GM12892 (cell line): ENCODE measurements around the gene HAVCR1.
"Not testable (repeated sequence)": the region's sequence is repeated elsewhere in the genome, so short reads cannot be mapped to it uniquely, and the experiment has no call there.

Source experiments
- DNase-seq: peaks from one replicate; pipeline ENCODE4 v3.0.0; 2011; ENCODE audit not compliant: insufficient read length
- FAIRE-seq: peaks from 2 replicates; lab custom pipeline; 2011; peaks lifted over from hg19 to GRCh38; lab: Jason Lieb, UNC
- POLR2A ChIP-seq: IDR thresholded peaks from 2 replicates; pipeline ENCODE4 v1.6.1; 2011; ENCODE audit warnings: low read depth, low read length, control low read depth
- POLR2AphosphoS5 ChIP-seq: IDR thresholded peaks from 2 replicates; pipeline ENCODE4 v1.6.1; 2011; ENCODE audit warnings: low read depth, low read length, control low read depth
- TAF1 ChIP-seq: IDR thresholded peaks from 2 replicates; pipeline ENCODE4 v1.6.1; 2011; ENCODE audit warnings: low read depth, mild to moderate bottlenecking, control low read depth, low read length, borderline replicate concordance

HAVCR1 gene

DNA sequence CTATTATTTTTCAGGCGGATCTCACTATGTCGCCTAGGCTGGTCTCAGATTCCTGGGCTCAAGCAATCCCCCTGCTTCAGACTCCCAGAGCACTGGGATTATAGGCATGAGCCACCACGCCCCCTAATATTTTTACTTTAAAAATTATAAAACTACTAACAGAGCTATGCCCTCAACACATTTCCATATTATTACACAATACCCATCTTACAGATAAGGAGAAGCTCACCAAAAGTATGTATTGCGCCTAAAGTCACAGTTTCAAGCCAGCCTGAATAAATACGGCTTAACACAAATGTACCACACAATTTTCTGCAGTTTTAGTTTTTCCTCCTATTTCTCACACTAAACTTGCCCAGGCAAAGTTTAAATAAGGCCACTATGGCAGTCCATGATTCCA, 9.9 kb upstream of the HAVCR1 start:
- FAIRE-seq (no peak), DNase-seq (no peak)
- TF ChIP-seq POLR2AphosphoS5 (no peak), POLR2A (no peak), TAF1 (no peak)

GRCh38 chr5:157068339-157068738, 9.4 kb upstream of the HAVCR1 start:
- no peak for FAIRE-seq
- no peak for TF ChIP-seq POLR2A
- no peak for TF ChIP-seq POLR2AphosphoS5
- TF ChIP-seq TAF1: no peak
- DNase-seq: no peak

DNA sequence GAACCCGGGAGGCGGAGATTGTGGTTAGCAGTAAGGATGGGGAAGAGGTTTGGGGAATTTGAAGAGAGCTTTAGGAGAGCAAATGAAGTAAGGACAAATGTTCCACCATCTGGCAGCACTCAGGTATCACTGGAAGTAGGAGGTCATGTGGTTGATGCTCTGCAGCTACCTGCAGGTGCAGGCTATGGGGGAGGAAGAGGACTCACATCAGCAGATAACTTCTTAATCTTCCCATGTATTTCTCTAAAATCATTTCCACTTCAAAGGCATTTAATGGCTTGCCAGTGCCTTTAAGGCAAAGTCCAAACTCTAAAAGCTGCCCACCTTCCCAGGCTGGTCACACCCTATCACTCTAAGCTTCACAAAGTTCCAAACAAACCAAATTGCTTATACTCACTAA, 8.1 kb upstream of the HAVCR1 start:
- FAIRE-seq: no peak
- TF ChIP-seq POLR2A (no peak), TAF1 (no peak), POLR2AphosphoS5 (no peak)
- DNase-seq: no peak

- no peak for TF ChIP-seq POLR2A
- no peak for TF ChIP-seq POLR2AphosphoS5
- no peak for TF ChIP-seq TAF1
- FAIRE-seq (no peak), DNase-seq (no peak)
Observed at GRCh38 chr5:157066080-157066479, 7.2 kb upstream of the HAVCR1 start.

DNA sequence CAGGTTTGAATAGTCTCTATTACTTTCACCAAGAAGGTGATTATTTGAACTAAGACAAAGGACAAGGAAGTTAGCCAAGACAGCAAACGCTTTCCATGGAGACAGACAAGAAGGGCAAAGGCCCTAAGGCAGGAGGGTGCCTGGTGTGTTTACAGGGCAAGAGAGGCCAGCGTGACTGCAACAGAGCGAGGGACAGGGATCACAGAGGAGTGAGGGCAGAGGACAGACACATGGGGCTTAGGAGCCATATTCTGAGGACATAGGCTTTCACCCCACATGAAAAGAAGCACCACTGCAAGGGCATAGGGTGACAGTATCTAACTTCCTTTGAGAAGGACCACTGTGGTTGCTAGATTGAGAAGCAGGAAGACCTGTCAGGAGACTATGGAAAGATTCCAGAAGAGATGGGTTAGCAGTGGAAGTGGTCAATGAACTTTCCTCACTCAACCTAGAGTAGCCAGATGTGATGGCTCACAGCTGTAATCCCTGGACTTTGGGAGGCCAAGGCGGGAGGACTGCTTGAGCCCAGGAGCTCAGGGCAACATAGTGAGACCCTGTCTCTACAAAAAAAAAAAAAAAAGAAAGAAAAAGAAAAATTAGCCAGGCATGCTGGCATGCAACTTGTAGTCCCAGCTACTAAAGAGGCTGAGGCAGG, 5.0 kb upstream of the HAVCR1 start:
- DNase-seq (no peak), FAIRE-seq (no peak)
- TF ChIP-seq POLR2A (no peak), TAF1 (no peak), POLR2AphosphoS5 (no peak)

DNA sequence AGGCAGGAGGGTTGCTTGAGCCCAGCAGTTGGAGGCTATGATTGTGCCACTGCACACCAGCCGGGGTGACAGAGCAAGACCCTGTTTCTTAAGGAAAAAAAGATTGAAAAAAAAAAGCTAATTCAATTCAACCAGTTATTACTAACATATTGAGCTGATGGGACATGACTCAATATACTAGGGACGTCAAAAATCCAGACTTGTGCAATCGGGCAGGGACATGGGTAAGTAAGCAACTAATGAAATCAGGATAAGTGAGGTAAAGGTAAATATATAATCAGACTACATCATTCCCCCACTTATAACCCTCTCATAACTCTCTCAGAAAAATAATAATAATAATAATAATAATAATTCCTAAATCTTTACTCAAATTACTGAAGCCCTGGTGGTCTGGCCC, 975 bp upstream of the HAVCR1 start:
- FAIRE-seq: no peak
- TF ChIP-seq POLR2A: no peak
- no peak for TF ChIP-seq POLR2AphosphoS5
- TF ChIP-seq TAF1: no peak
- no peak for DNase-seq

- no peak for DNase-seq
Observed at GRCh38 chr5:157057459-157058370, 1.2 kb downstream of the HAVCR1 start.

DNA sequence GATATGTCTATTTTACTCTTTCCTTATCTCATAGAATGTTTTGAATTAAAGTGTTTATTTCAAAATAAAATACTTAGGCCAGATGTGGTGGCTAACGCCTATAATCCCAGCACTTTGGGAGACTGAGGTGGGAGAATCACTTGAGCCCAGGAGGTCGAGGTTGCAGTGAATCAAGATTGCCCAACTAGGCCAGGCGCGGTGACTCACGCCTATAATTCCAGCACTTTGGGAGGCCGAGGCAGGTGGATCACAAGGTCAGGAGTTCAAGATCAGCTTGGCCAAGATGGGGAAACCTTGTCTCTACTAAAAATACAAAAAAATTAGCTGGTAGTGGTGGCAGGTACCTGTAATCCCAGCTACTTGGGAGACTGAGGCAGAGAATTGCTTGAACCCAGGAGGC, 2.1 kb downstream of the HAVCR1 start:
- not testable (repeated sequence) for FAIRE-seq, DNase-seq

More at GRCh38 chr5:157057459-157058370, 1.2 kb downstream of the HAVCR1 start:
- FAIRE-seq: no peak
- no peak for TF ChIP-seq POLR2A
- no peak for TF ChIP-seq TAF1

- TF ChIP-seq POLR2A (no peak), TAF1 (no peak), POLR2AphosphoS5 (no peak)
- FAIRE-seq (no peak), DNase-seq (no peak)
Observed at GRCh38 chr5:157051604-157052245, 7.2 kb downstream of the HAVCR1 start.

DNA sequence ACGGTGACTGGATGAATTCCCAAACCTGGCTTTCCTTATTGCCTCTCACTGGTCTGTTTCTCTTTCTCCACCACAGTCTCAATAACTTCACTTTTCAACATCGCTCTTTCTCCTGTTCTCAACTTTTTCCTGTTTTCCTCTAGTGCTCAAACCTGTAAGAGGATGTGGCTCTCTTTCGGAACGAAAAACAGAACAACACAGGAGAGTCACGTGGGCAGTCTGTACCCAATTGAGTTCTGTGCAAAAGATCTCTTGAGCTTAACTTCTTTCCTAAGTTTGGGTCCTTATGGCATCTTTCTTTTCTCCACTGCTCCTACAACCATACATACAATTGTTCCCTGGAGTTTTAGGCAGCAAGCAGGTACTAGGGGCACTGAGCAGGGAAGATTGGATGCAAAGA, 8.9 kb downstream of the HAVCR1 start:
- FAIRE-seq (no peak), DNase-seq (no peak)
- no peak for TF ChIP-seq POLR2AphosphoS5
- TF ChIP-seq POLR2A: no peak
- no peak for TF ChIP-seq TAF1

DNA sequence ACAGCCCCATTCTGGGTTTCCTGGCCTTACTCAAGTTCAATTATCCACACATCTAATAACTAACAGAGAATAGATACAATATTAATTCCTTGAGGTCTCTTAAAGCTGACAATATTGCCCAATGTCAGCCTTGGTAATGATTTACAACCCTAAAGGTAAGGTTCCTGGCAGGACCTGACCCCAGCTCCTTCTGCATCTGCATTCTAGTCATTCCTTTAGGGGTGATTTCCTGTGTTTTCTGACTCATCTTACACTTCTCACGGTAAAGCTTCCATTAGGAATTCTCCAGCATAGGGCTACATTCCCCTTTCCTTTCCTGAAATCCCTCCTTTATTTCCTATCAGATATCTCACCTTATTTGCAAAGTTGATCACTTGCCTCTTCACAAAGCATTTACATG, 9.3 kb downstream of the HAVCR1 start:
- TF ChIP-seq POLR2AphosphoS5 (no peak), POLR2A (no peak), TAF1 (no peak)
- DNase-seq: no peak
- no peak for FAIRE-seq
